CD4-positive, alpha-beta memory T cell (primary cell): Measurements from ENCODE around the gene OR6T1. TPM values are rescaled to one million over a fixed set of nuclear protein-coding genes. Genes with fewer than 3 reads are reported as not detected.

Experiments
- CTCF ChIA-PET: fragments of 350-600 bp; sonication (Branson Sonifier 250); formaldehyde crosslinking; loops from one replicate; lab custom pipeline; 2021; ENCODE audit warnings: inconsistent platforms; ENCODE audit not compliant: partially characterized antibody; lab: Charles Lee
- POLR2A ChIA-PET: fragments of 350-600 bp; sonication (Branson Sonifier 250); formaldehyde crosslinking; loops from one replicate; lab custom pipeline; 2021; ENCODE audit not compliant: partially characterized antibody; lab: Charles Lee
- DNase-seq, 5 donors: peaks; one replicate each; pipeline versions ENCODE4 v3.0.0 to v3.0.0-alpha.2; 2020 to 2022; ENCODE audit warnings: mixed read lengths in 1 of 5
- H3K27ac ChIP-seq: one replicate; pipeline ENCODE4 v1.7.0; 2013; ENCODE audit warnings: low read depth, low read length
- H3K27me3 ChIP-seq: 2 replicates; pipeline ENCODE4 v1.7.0; 2013; ENCODE audit warnings: mild to moderate bottlenecking, low read length, moderate library complexity; ENCODE audit not compliant: insufficient read depth
- H3K36me3 ChIP-seq: 2 replicates; pipeline ENCODE4 v1.7.0; 2013; ENCODE audit warnings: mild to moderate bottlenecking, low read length, moderate library complexity; ENCODE audit not compliant: insufficient read depth
- H3K4me1 ChIP-seq: 2 replicates; pipeline ENCODE4 v1.7.0; 2013; ENCODE audit warnings: mild to moderate bottlenecking, low read length, moderate library complexity; ENCODE audit not compliant: insufficient read depth
- H3K4me3 ChIP-seq, 2 donors: one replicate each; pipeline ENCODE4 v1.7.0; 2013; ENCODE audit warnings: low read length in 2 of 2, mild to moderate bottlenecking in 1 of 2
- H3K9me3 ChIP-seq, 2 donors: one replicate each; pipeline ENCODE4 v1.7.0; 2013; ENCODE audit warnings: low read length in 2 of 2, control low read depth in 1 of 2; ENCODE audit not compliant: control insufficient read depth in 1 of 2
- H3K27ac Mint-ChIP-seq, 7 donors: one replicate each; pipeline ENCODE4 v1.8.0; 2020 to 2021; ENCODE audit warnings: mixed read lengths in 7 of 7, mild to moderate bottlenecking in 6 of 7, inconsistent platforms in 3 of 7, moderate library complexity in 3 of 7
- H3K27me3 Mint-ChIP-seq, 2 donors: one replicate each; pipeline ENCODE4 v1.8.0; 2020 to 2021; ENCODE audit warnings: mixed read lengths in 2 of 2
- H3K36me3 Mint-ChIP-seq, 2 donors: one replicate each; pipeline ENCODE4 v1.8.0; 2020 to 2021; ENCODE audit warnings: mixed read lengths in 2 of 2, inconsistent platforms in 1 of 2, mild to moderate bottlenecking in 1 of 2
- H3K4me1 Mint-ChIP-seq, 4 donors: one replicate each; pipeline ENCODE4 v1.8.0; 2020 to 2021; ENCODE audit warnings: mixed read lengths in 4 of 4, mild to moderate bottlenecking in 1 of 4
- H3K4me3 Mint-ChIP-seq, 8 donors: one replicate each; pipeline ENCODE4 v1.8.0; 2020 to 2021; ENCODE audit warnings: mixed read lengths in 8 of 8, mild to moderate bottlenecking in 7 of 8, moderate library complexity in 6 of 8, inconsistent platforms in 3 of 8
- H3K9me3 Mint-ChIP-seq, 8 donors: one replicate each; pipeline ENCODE4 v1.8.0; 2020 to 2021; ENCODE audit warnings: mixed read lengths in 8 of 8, mild to moderate bottlenecking in 5 of 8, inconsistent platforms in 3 of 8, moderate library complexity in 1 of 8
- intact Hi-C: fragments of 100-400 bp; cut with micrococcal nuclease; formaldehyde crosslinking; loops from one replicate; pipeline ENCODE4 v1.15.1; 2023
- polyA plus RNA-seq, 2 donors: library from polyadenylated mRNA; unstranded; fragments of 300-500 nt; fragmentation: Illumina TruSeq; gene quantifications; one replicate each; pipeline ENCODE4 v1.2.3, GENCODE V29; 2021
- total RNA-seq, 2 experiments: library from RNA; stranded (reverse); gene quantifications; one replicate each; pipeline ENCODE4 v1.2.3, GENCODE V29; 2021

OR6T1 gene, protein sequence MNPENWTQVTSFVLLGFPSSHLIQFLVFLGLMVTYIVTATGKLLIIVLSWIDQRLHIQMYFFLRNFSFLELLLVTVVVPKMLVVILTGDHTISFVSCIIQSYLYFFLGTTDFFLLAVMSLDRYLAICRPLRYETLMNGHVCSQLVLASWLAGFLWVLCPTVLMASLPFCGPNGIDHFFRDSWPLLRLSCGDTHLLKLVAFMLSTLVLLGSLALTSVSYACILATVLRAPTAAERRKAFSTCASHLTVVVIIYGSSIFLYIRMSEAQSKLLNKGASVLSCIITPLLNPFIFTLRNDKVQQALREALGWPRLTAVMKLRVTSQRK
- total RNA-seq: not detected
- polyA plus RNA-seq: not detected

DNA sequence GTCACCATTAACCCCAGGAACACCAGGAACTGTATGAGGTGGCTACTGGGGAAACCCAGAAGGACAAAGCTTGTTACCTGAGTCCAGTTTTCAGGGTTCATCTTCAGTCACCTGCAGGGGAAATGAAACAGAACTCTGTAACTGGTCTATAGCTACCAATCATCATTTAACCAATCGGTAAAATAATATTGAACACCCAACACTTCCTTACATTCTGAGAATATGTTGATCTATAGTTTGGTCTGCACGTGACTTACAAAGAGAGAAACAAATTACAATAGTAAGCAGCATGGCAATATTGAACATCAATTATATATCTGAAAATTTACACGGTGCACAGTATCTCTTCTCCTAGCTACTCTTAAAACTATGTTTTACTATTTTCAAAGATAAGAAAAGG lies at the start of gene OR6T1:
Gene OR6T1 (minus strand): TSS at position 101 of the 400 bp plus-strand sequence. CDS start 0 bp downstream, at position 101.
- H3K9me3 Mint-ChIP-seq: peaks cover 0 to 4% (median 0%) of the 10 kb centered on the region in 8 donors
- Histone ChIP-seq H3K9me3 (no peaks in the 10 kb centered on the region), H3K4me3 (no peak within 1 kb of the TSS), H3K4me1 (no peaks in the 10 kb centered on the region), H3K27ac (no peak within 1 kb of the TSS), H3K27me3 (no peaks in the 10 kb centered on the region), H3K36me3 (no peaks in the 10 kb centered on the region)
- H3K36me3 Mint-ChIP-seq: no peaks in the 10 kb centered on the region
- ChIA-PET CTCF (no interaction called here), POLR2A (no interaction called here)
- no peak for DNase-seq
- no peak within 1 kb of the TSS for H3K27ac Mint-ChIP-seq
- no peaks in the 10 kb centered on the region for H3K4me1 Mint-ChIP-seq
- peaks cover 0 to 5% of the 10 kb centered on the region in 2 donors for H3K27me3 Mint-ChIP-seq
- intact Hi-C loops: no loop called here
- no peak within 1 kb of the TSS for H3K4me3 Mint-ChIP-seq

GRCh38 chr11:123979311-123979710 lies 35.7 kb upstream of the OR6T1 start:
- Mint-ChIP-seq H3K9me3 (peaks cover 2 to 22% (median 5%) of the 10 kb centered on the region in 8 donors), H3K27ac (no peak overlapping the region), H3K4me1 (no peaks in the 10 kb centered on the region), H3K36me3 (no peaks in the 10 kb centered on the region), H3K4me3 (no peak overlapping the region), H3K27me3 (peaks cover 0 to 2% of the 10 kb centered on the region in 2 donors)
- Histone ChIP-seq H3K4me1 (no peaks in the 10 kb centered on the region), H3K27ac (no peak overlapping the region), H3K4me3 (no peak overlapping the region), H3K9me3 (no peaks in the 10 kb centered on the region), H3K27me3 (no peaks in the 10 kb centered on the region), H3K36me3 (no peaks in the 10 kb centered on the region)
- no peak for DNase-seq
- intact Hi-C loops: no loop called here
- POLR2A ChIA-PET: no interaction called here
- CTCF ChIA-PET: no interaction called here

GRCh38 chr11:123977731-123978347 lies 34.2 kb upstream of the OR6T1 start, which contains the start of gene OR10S1:
Gene OR10S1, minus strand, starts transcription at chr11:123977781. Its CDS starts 117 bp downstream, at chr11:123977664.
- H3K36me3 Mint-ChIP-seq: no peaks in the 10 kb centered on the region
- H3K36me3 ChIP-seq: no peaks in the 10 kb centered on the region
- CTCF ChIA-PET: no interaction called here

GRCh38 chr11:123976770-123977560 lies 33.3 kb upstream of the OR6T1 start:
- DNase-seq: no peak
- H3K9me3 ChIP-seq: no peaks in the 10 kb centered on the region
- no peaks in the 10 kb centered on the region for H3K36me3 ChIP-seq
- H3K27me3 ChIP-seq: no peaks in the 10 kb centered on the region
- H3K36me3 Mint-ChIP-seq: no peaks in the 10 kb centered on the region
- no peak overlapping the region for H3K27ac Mint-ChIP-seq
- peaks cover 0 to 10% (median 0%) of the 10 kb centered on the region in 8 donors for H3K9me3 Mint-ChIP-seq
- no peak overlapping the region for H3K4me3 ChIP-seq
- intact Hi-C loops: no loop called here
- H3K27ac ChIP-seq: no peak overlapping the region
- H3K27me3 Mint-ChIP-seq: peaks cover 0 to 1% of the 10 kb centered on the region in 2 donors
- POLR2A ChIA-PET: no interaction called here
- no peak overlapping the region for H3K4me3 Mint-ChIP-seq
- H3K4me1 ChIP-seq: no peaks in the 10 kb centered on the region
- no peaks in the 10 kb centered on the region for H3K4me1 Mint-ChIP-seq
- CTCF ChIA-PET: no interaction called here

More at GRCh38 chr11:123977731-123978347, 34.2 kb upstream of the OR6T1 start, which contains the start of gene OR10S1:
- H3K4me1 Mint-ChIP-seq: no peaks in the 10 kb centered on the region
- POLR2A ChIA-PET: no interaction called here
- Histone ChIP-seq H3K27ac (no peak within 1 kb of the TSS), H3K9me3 (no peaks in the 10 kb centered on the region), H3K4me1 (no peaks in the 10 kb centered on the region), H3K4me3 (no peak within 1 kb of the TSS), H3K27me3 (no peaks in the 10 kb centered on the region)
- H3K4me3 Mint-ChIP-seq: no peak within 1 kb of the TSS
- no peak for DNase-seq
- no peak within 1 kb of the TSS for H3K27ac Mint-ChIP-seq
- H3K9me3 Mint-ChIP-seq: peaks cover 0 to 15% (median 3%) of the 10 kb centered on the region in 8 donors
- no peaks in the 10 kb centered on the region for H3K27me3 Mint-ChIP-seq
- intact Hi-C loops: no loop called here

GRCh38 chr11:123973816-123974215 lies 30.2 kb upstream of the OR6T1 start:
- Mint-ChIP-seq H3K9me3 (peaks cover 0 to 4% (median 2%) of the 10 kb centered on the region in 8 donors), H3K4me1 (no peaks in the 10 kb centered on the region), H3K27me3 (peaks cover 0 to 1% of the 10 kb centered on the region in 2 donors), H3K27ac (no peak overlapping the region), H3K4me3 (no peak overlapping the region), H3K36me3 (no peaks in the 10 kb centered on the region)
- Histone ChIP-seq H3K9me3 (no peaks in the 10 kb centered on the region), H3K27me3 (no peaks in the 10 kb centered on the region), H3K4me3 (no peak overlapping the region), H3K4me1 (no peaks in the 10 kb centered on the region), H3K36me3 (no peaks in the 10 kb centered on the region), H3K27ac (no peak overlapping the region)
- DNase-seq: no peak
- ChIA-PET POLR2A (no interaction called here), CTCF (no interaction called here)
- intact Hi-C loops: no loop called here

DNA sequence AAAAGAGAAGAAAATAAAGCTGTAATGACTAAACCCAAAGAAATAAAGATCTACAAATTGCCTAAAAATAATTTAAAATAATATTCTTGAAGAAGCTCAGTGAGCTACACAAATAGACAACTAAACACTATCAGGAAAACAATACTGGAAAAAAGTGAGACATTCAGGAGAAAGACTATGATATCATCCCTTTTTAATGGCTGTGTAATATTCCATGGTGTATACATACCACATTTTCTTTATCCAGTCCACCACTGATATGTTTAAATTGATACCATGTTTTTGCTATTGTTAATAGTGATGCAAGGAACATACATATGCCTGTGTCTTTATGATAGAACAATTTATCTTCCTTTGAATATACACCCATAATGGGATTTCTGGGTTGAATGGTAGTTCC lies 13.1 kb upstream of the OR6T1 start:
- Mint-ChIP-seq H3K27ac (no peak overlapping the region), H3K9me3 (peaks cover 0 to 11% (median 9%) of the 10 kb centered on the region in 8 donors), H3K36me3 (no peaks in the 10 kb centered on the region), H3K4me3 (no peak overlapping the region), H3K4me1 (no peaks in the 10 kb centered on the region), H3K27me3 (peaks cover 0 to 2% of the 10 kb centered on the region in 2 donors)
- Histone ChIP-seq H3K27ac (no peak overlapping the region), H3K27me3 (no peaks in the 10 kb centered on the region), H3K9me3 (no peaks in the 10 kb centered on the region), H3K4me3 (no peak overlapping the region), H3K36me3 (no peaks in the 10 kb centered on the region), H3K4me1 (no peaks in the 10 kb centered on the region)
- DNase-seq: no peak
- ChIA-PET CTCF (no interaction called here), POLR2A (no interaction called here)
- intact Hi-C loops: no loop called here

DNA sequence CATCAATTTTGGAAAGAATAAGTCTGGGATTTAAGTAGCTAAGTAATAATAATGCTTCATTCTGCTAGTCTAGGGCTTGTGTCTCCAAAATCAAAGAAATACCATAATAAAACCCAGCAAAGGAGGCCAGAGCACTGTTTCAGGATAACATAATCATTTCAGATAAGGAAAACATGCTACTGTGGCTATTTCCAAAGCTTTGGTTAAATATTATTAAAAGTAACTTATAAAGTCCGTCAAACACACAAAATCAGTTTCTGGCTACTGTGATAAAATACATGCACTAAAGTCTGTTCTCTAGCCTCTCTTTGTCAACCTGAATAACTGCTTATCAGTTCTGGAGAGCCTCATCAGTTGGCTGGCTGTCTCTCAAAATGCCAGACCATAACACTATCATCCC lies 1.5 kb upstream of the OR6T1 start:
- Histone ChIP-seq H3K36me3 (no peaks in the 10 kb centered on the region), H3K9me3 (no peaks in the 10 kb centered on the region), H3K4me1 (no peaks in the 10 kb centered on the region), H3K27me3 (no peaks in the 10 kb centered on the region), H3K27ac (no peak overlapping the region), H3K4me3 (no peak overlapping the region)
- ChIA-PET CTCF (no interaction called here), POLR2A (no interaction called here)
- Mint-ChIP-seq H3K9me3 (peaks cover 0 to 3% (median 0%) of the 10 kb centered on the region in 8 donors), H3K36me3 (no peaks in the 10 kb centered on the region), H3K27me3 (peaks cover 0 to 5% of the 10 kb centered on the region in 2 donors), H3K4me1 (no peaks in the 10 kb centered on the region), H3K4me3 (no peak overlapping the region), H3K27ac (no peak overlapping the region)
- no peak for DNase-seq
- intact Hi-C loops: no loop called here
